WI38 (cell line): ENCODE data around the gene TYW5.

Experiments
- H3K4me3 ChIP-seq: 2 replicates; pipeline ENCODE4 v1.5.1; 2011; ENCODE audit warnings: low read depth, mild to moderate bottlenecking, control low read depth, low read length
- CTCF ChIP-seq: IDR thresholded peaks from 2 replicates; pipeline ENCODE4 v1.5.1; 2012; ENCODE audit warnings: low read depth, mild to moderate bottlenecking, control low read depth, low read length

The TYW5 gene

GRCh38 chr2:199896617-199897016, 58.7 kb downstream of the TYW5 start:
- no peak overlapping the region for H3K4me3 ChIP-seq
- no peak for TF ChIP-seq CTCF

GRCh38 chr2:199895406-199895805, 59.9 kb downstream of the TYW5 start:
- no peak overlapping the region for H3K4me3 ChIP-seq
- TF ChIP-seq CTCF: no peak

- H3K4me3 ChIP-seq: no peak overlapping the region
- TF ChIP-seq CTCF: no peak
These were observed 71.6 kb downstream of the TYW5 start for GRCh38 chr2:199883474-199884212.

- TF ChIP-seq CTCF: no peak
These were observed 72.6 kb downstream of the TYW5 start for GRCh38 chr2:199882667-199883066.

More at GRCh38 chr2:199882667-199883066, 72.6 kb downstream of the TYW5 start:
- no peak overlapping the region for H3K4me3 ChIP-seq
